T-helper 17 cell (primary cell): ENCODE measurements around the gene PRKCG. TPM values are rescaled to one million over a fixed set of nuclear protein-coding genes. Genes with fewer than 3 reads are reported as not detected.
"Not testable (repeated sequence)": the region's sequence is repeated elsewhere in the genome, so short reads cannot be mapped to it uniquely, and the experiment has no call there.

Experiments used
- ATAC-seq: fragments of 150-1000 bp; cut with Tn5 transposase; 2 replicates; pipeline ENCODE4 v1.10.0; 2021; ENCODE audit warnings: mild to moderate bottlenecking, moderate library complexity
- DNase-seq, 3 donors: peaks; one replicate each; pipeline versions ENCODE4 v3.0.0 to v3.0.0-alpha.2; 2020 to 2021
- H3K9me3 ChIP-seq: one replicate; pipeline ENCODE4 v1.7.0; 2013; ENCODE audit warnings: low read length, mild to moderate bottlenecking; ENCODE audit not compliant: control insufficient read depth, poor library complexity, severe bottlenecking
- H3K27ac Mint-ChIP-seq: one replicate; pipeline ENCODE4 v1.8.0; 2022; ENCODE audit warnings: mild to moderate bottlenecking, moderate library complexity, mixed read lengths
- H3K27me3 Mint-ChIP-seq: one replicate; pipeline ENCODE4 v1.8.0; 2022; ENCODE audit warnings: mixed read lengths
- H3K36me3 Mint-ChIP-seq: one replicate; pipeline ENCODE4 v1.8.0; 2022; ENCODE audit warnings: low read depth, mixed read lengths
- H3K4me1 Mint-ChIP-seq: one replicate; pipeline ENCODE4 v1.8.0; 2022; ENCODE audit warnings: mild to moderate bottlenecking, mixed read lengths
- H3K4me3 Mint-ChIP-seq: one replicate; pipeline ENCODE4 v1.8.0; 2022; ENCODE audit warnings: mild to moderate bottlenecking, moderate library complexity, mixed read lengths
- total RNA-seq, 4 donors: library from RNA in 2 of 4; stranded (reverse) in 2 of 4; gene quantifications; one replicate each; pipeline ENCODE4 v1.2.3 and lab custom pipeline; 2022 to 2026

Gene PRKCG
- total RNA-seq, 2 donors from 2014 or later, result 1.1 to 1.4 TPM

DNA sequence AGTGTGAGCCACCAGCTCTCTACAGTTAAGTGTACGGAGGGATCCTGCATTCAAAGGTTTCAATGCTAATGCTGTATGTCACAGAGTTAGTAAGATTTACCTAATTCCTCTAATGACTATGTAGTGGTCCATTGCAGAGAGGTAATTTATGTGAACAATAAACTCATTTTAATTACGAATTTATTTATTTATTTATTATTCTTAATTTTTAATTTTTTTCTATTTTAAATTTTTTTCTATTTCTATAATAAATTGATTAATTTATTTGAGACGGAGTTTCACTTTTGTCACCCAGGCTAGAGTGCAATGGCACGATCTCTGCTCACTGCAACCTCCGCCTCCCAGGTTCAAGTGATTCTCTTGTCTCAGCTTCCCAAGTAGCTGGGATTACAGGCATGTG is 66.6 kb downstream of the PRKCG start:
- ATAC-seq, result not testable (repeated sequence)

DNA sequence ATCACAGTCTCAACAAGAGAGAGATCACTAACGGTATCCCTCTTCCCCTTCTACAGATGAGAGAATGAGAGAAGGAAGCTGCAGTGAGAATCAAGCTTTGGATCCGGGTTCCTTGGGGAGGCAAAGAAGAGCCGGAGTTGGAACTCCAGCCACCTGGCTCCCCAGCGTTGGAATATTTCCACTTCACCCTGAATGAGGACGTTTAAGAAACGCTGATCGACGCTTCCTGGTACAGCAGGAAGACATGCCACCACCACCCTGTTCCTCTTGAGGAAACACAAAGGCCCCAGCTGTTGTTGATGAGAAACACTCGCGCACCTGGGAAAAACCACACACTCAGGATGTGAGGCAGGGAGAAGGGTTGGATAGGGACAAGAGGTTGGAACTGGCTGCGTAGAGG is 69.4 kb downstream of the PRKCG start:
- H3K27ac Mint-ChIP-seq, result no peak overlapping the region
- DNase-seq (no peak), ATAC-seq (no peak)
- H3K9me3 ChIP-seq, result no peaks in the 10 kb centered on the region
- H3K4me3 Mint-ChIP-seq, result no peak overlapping the region
- peaks cover 4% of the 10 kb centered on the region for H3K4me1 Mint-ChIP-seq
- peaks cover 48% of the 10 kb centered on the region for H3K27me3 Mint-ChIP-seq
- peaks cover 2% of the 10 kb centered on the region for H3K36me3 Mint-ChIP-seq

More for the DNA sequence above, 66.6 kb downstream of the PRKCG start:
- H3K27me3 Mint-ChIP-seq, result peaks cover 50% of the 10 kb centered on the region
- DNase-seq, H3K27ac Mint-ChIP-seq, H3K36me3 Mint-ChIP-seq, H3K9me3 ChIP-seq, H3K4me1 Mint-ChIP-seq, H3K4me3 Mint-ChIP-seq: not testable (repeated sequence)

DNA sequence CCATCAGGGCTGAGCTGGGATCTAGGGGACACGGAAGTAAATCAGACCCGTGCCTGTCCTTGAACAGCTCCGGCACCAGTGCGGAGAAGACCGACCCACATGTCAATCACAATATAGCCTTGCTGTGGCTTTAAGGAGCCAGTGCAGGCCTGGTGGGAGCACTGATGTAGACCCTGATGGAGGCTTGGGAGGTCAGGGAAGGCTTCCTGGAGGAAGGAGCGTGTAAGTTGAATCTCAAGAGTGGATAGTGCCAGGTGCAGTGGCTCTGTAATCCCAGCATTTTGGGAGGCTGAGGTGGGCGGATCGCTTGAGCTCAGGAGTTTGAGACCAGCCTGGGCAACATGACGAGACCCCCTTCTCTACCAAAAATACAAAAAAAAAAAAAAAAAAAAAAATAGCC is 70.0 kb downstream of the PRKCG start:
- DNase-seq, result no peak
- H3K9me3 ChIP-seq, result no peaks in the 10 kb centered on the region
- Mint-ChIP-seq H3K36me3 (peaks cover 2% of the 10 kb centered on the region), H3K4me1 (peaks cover 4% of the 10 kb centered on the region), H3K27ac (no peak overlapping the region), H3K27me3 (peaks cover 51% of the 10 kb centered on the region), H3K4me3 (no peak overlapping the region)
- ATAC-seq, result no peak

DNA sequence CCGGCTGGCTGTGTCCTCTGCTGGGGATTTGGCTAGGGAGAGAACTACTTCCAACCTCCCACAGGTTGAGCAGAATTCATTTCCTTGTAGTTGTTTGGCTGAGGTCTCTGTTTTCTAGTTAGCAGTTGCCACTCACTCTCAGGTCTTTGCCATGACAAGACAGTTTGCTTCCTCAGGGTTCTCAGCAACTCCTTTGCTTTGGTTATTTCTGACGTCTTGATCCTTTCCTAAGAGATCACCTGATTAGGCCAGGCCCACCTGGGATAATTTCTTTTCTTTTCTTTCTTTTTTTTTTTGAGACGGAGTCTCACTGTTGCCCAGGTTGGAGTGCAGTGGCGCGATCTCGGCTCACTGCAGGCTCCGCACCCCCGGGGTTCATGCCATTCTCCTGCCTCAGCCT is 71.4 kb downstream of the PRKCG start:
- Mint-ChIP-seq H3K4me3 (no peak overlapping the region), H3K27me3 (peaks cover 54% of the 10 kb centered on the region), H3K27ac (no peak overlapping the region), H3K36me3 (no peaks in the 10 kb centered on the region), H3K4me1 (peaks cover 4% of the 10 kb centered on the region)
- DNase-seq, result no peak
- H3K9me3 ChIP-seq, result no peaks in the 10 kb centered on the region
- no peak for ATAC-seq

Other genes with a start within 250 kb of the PRKCG start
- under 1 TPM; 0.34 to 0.57 TPM for gene NLRP12, start 57.9 kb upstream of the PRKCG start, total RNA-seq
- gene MYADM, start 14.3 kb upstream of the PRKCG start, total RNA-seq, result 100 to 1,000 TPM; 392 to 670 TPM
- gene CACNG7, start 27.1 kb downstream of the PRKCG start, total RNA-seq, result not detected
- gene CACNG8, start 80.7 kb downstream of the PRKCG start, total RNA-seq, result under 1 TPM; 0.05 to 0.22 TPM
- gene CACNG6, start 109.4 kb downstream of the PRKCG start, total RNA-seq, result not detected
- gene VSTM1, start 181.7 kb downstream of the PRKCG start, total RNA-seq, result under 1 TPM in 1 of 2 donors, not detected in 1; 0.73 TPM
- gene TARM1, start 199.2 kb downstream of the PRKCG start, total RNA-seq, result not detected
- 1 to 10 TPM in 1 of 2 donors, under 1 TPM in 1; 0.83 to 2.5 TPM for gene OSCAR, start 218.6 kb downstream of the PRKCG start, total RNA-seq
- gene NDUFA3, start 220.7 kb downstream of the PRKCG start, total RNA-seq, result 10 to 100 TPM; 49.9 to 54.6 TPM
- gene TFPT, start 233.5 kb downstream of the PRKCG start, total RNA-seq, result 10 to 100 TPM; 14.9 TPM
- 10 to 100 TPM; 49.4 to 56.8 TPM for gene PRPF31, start 233.6 kb downstream of the PRKCG start, total RNA-seq